GM21367 (cell line): ENCODE data around the gene OPN5.

Experiments
- ATAC-seq: cut with Tn5 transposase; IDR thresholded peaks from one replicate; pipeline ENCODE4 v1.9.1; 2021; ENCODE audit not compliant: unreplicated experiment

The OPN5 gene

DNA sequence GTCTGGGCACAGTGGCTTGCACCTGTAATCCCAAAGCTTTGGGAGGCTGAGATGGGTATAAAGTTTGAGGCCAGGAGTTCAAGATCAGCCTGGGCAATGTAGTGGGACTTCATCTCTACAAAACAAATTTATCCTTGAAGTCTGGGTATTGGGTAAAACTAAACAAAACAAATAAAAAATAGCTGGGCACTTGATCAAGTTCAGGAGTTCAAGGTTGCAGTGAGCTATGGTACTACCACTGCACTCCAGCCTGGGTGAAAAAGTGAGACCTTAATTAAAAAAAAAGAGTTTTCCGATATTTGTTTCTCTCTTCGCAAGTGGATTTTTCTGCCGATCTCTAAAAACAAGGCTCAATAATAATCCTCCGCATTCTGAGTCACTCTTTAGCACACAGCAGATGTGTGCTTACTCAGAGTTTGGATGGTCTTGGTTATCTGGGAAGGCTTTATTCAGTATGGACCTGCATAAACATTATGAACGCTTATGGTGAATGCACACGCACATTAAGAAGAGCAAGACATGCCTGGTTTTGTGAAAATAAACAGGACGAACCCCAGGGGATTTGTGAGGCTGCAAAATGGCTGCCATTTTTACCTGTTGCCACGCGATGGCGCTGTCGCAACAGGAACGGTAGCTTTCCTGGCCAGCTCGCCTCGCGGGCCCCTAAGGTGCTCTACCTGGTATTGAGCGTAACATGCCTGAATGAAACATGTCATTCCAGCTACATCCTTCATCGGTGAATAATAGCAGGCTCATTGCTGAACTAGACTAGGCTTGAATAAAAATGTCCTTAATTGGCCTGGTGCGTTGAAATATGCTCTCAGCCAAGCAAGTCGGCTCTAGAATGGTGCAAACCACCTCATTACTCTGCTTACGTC, 6.0 kb downstream of the OPN5 start:
- peak; percentile 95 for ATAC-seq

DNA sequence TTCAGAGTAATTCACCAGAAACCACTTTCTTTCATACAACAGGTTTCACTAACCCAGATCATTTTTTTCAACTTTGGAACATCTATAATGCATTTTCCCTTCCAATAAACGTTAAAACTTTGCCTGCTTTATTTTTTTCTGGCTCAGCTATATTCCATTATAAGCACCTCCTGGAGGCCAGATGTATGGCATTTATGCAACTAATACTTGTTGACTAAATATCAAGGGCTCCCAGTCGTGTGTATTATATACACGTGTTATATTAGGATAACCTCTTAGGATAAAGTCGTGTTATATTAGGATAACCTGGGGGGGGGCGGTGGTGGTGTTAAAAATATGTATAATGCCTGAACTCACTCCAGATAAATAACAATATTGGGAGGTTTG, 6.7 kb downstream of the OPN5 start:
- no peak for ATAC-seq

DNA sequence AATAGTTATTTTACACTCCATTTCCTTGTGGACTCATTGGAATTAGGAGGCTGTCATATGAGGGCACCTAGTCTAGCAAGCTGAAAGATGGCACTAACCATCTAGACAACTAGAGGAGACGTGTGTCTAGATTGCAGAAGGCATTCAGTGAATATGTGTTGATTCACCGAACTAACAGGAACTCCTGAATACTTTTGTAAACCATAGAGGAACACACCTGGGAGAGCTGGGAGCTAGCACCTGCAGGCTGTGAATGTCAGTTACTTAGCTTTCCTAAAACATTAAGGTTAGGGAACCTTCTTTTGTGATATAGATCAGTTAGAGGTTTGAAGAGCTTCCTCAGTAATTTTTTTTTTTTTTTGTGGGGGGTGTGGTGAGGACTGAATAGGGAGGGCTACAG, 7.7 kb downstream of the OPN5 start:
- ATAC-seq = no peak

- no peak for ATAC-seq
Measured at GRCh38 chr6:47792216-47792733, 10.4 kb downstream of the OPN5 start.

DNA sequence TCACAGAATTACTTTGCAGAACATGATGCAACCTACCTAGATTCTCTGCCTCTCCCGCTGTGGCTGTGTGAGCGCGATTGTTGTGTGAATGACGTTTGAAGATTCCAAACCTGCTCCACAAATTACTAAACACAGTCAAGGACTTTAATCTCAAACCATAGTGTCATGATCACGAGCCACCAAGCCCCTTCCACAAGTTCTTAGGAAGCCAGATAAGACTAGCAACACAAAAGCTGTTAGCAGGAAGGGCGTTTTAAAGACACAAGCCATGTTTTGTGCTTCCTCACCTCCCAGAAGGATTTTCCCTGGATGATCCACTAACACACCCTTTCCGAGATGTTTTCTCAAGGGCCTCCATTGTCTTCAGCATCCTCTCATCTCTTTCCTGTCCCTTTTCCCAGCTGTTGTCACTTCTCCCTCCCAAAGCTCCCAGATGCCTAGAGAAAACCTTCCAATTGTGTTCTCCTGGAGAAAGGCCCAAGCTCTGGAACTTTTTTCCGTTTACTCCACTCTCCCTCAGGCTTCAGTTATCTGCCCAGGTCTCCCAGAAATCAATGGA, 12.8 kb downstream of the OPN5 start:
- ATAC-seq = no peak

GRCh38 chr6:47801984-47802383, 20.2 kb downstream of the OPN5 start:
- ATAC-seq = no peak

- ATAC-seq = no peak
Measured at GRCh38 chr6:47804821-47805220, 23.0 kb downstream of the OPN5 start.

DNA sequence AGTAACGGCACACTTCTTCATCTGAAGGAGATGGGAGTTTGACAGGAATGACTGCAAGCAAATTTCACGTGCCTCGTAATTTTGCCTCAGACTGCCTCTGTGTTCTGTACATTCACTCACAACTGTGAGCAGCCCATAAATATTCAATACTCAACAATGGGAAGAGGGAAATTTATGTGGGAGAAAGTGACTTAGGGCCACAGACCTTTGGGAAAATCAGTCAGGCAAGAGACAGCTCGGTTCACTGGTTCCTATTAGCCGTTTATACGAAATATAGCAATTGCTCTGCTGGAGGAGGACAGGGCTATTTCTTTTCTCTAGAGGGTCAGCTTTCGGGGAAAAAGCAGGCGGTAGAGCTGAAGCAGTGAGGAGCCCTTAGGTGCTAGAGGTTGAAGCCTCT, 28.0 kb downstream of the OPN5 start:
- ATAC-seq = no peak

DNA sequence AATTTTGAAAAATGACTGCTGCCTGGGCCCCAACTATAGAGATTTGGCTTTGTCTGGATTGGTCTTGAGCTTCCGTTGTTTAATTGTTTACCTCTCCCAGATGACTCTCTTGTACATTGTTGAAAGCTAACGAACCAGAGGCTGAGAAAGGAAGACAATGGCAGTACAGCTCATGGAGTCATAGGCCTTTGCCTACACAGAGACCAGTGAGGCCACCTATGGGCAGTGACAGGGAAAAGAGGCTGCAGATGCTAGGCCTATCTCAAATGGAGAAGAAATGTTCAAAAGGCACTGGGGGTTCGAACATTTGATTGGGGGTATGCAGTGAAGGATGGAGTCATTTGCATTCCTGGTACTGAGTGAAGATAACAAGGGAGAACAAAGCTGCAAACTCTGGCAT, 29.1 kb downstream of the OPN5 start:
- ATAC-seq = no peak

DNA sequence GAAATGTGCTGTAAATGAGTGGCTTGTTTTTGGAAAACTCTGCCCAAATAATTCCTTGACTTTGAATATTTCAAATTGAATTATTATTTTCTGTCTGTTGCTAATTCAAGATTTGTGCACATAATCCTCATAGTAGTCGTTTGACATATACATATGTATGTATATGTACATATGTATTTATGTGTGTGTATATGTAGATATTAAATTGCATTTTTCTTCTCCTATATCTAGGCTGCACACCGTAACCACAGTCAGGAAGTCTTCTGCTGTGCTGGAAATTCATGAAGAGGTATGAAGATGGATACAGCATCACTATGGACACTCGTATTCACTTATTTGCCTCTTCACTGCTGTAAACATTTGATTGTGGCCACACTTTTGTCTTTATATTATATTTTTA, 29.6 kb downstream of the OPN5 start:
- ATAC-seq = no peak

DNA sequence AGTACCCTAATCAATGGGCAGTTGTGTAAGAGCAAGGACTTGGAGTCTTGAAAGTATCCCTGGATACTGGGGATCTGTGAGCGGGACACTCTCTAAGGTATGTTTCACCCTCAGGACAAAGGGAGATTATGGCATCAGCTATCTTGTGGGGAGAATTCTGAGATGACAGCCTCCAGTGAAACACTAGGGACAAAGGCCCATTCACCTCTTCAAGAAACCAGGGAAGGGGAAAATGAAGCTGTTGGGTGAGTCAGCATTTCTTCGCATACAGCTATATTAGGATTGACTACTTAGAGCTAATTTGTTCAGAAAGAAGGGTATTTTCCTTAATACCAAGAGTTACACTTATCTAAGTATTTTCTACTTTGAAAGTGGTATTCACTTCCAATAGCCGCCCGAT, 35.9 kb downstream of the OPN5 start:
- no peak for ATAC-seq

GRCh38 chr6:47819461-47819860, 37.6 kb downstream of the OPN5 start:
- ATAC-seq = no peak

DNA sequence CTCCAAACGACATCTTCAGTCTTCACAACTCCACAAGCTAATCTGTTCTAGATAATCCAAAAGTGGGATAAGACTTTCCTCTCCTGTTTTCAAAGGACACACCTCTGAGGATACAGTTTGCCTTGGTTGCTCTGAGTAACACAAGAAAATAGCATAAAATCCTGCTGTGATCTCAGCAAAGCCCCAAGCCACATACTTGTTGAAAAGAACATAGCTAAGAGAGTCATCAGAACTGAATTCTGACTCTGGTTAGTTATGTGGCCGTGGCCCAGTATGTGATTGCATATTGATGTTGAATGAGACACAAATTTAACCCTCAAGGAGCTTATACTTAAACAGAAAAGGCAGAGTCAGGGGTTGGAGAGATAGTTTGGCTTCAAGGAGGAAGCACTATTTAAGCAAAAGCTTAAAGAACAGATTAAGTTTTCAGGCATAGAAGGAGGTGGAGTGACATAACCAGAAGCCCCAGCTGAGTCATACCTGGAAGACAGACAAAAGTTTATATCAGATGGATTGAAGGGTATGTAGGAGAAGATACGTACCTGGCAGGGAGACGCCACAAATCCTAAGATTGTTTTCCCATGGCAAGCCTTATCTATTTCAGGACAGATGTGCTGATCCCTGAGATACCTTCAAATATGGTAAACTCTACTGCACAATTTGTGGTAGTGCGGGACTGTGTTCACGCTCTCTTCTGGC, 41.2 kb downstream of the OPN5 start:
- no peak for ATAC-seq

GRCh38 chr6:47832386-47833100, 50.7 kb downstream of the OPN5 start:
- ATAC-seq = no peak

DNA sequence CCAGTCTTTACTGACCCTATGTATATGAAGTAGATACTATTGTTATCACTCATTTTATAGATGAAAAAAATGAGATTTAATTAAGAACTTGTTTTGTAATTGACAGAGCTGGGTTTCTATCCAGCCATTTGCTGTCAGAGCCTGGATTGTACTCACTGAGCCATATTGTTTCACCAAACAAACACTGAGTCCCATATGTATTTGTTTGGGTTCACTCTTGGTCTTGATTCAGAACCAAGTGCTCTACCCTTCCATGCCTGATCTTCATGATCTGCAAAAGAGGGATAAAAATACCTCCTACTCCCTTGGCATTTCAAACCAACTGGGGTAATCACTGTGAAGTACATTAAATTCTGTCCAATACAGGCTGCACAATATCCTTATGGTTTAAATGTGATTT, 52.4 kb downstream of the OPN5 start:
- ATAC-seq = no peak

DNA sequence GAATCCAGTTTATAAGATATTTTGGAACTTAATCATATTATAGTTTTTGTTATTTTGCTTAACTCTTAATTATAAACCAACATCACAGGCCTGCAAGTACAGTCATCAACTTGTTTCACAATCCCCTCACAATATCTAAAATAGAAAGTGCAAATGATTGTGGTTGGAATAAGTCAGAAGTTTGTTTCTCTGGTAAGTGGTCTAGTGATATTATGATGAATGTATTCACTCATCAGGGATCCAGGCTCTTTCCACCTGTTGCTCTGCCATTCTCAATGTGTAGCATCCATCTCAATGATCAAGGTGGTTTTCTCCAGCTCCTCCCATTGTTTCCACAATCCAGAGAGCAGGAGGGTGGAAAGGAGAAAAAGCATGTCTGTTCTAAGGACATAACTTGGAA, 54.2 kb downstream of the OPN5 start:
- no peak for ATAC-seq

GRCh38 chr6:47836639-47837038, 54.8 kb downstream of the OPN5 start:
- no peak for ATAC-seq

- ATAC-seq = no peak
Measured at GRCh38 chr6:47839645-47840044, 57.8 kb downstream of the OPN5 start.

- no peak for ATAC-seq
Measured at GRCh38 chr6:47844881-47845280, 63.0 kb downstream of the OPN5 start.

DNA sequence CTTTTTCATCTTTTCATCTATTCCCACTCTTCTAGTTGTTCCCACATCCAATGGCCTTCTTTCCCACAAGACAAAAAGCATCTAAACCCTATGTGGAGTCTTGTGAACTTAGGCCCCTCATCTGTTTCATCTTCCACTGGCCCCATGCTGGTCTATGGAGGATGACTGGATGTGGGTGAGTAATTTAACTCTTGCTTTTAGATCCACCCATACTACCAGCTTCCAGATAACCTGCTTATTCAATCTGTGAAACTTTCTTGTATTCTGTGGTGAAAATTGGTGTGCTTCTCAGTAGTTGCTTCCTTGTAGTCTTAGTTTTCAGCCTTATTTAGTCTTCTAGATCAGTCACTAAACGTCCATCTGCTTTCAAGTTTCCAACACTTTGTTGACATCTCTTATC, 64.9 kb downstream of the OPN5 start:
- no peak for ATAC-seq

DNA sequence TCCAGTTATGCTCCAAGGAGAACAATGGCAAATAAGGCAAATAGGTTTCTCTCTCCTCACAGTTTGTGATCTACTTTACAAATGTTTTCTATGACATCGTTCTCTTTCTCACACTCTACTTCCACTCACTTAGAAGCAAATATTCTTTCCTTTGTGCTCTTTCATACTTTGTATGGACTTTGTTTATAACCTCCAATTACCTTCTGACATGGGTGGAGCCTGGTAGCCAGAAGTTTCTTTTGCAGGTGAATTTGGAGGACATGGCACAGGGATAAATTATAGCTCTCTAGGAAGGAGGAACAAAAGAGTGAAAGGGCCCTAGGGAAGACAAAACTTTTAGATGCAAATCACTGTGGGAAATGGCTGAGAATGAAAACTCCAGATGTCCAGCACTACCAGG, 69.3 kb downstream of the OPN5 start:
- no peak for ATAC-seq
